HEK293 (cell line): ENCODE results near the gene CHI3L1.
A peak's percentile ranks its signal among the peaks of the same experiment; 100 is the strongest.

ENCODE experiments used
- CTCF ChIA-PET: fragments of 350-600 bp; formaldehyde crosslinking; extraction: SDS; loops from one replicate; lab custom pipeline; 2021; ENCODE audit warnings: antibody characterized with exemption; lab: Yijun Ruan, JAX
- POLR2A ChIA-PET: fragments of 300-600 bp; formaldehyde crosslinking; extraction: SDS; loops from one replicate; lab custom pipeline; 2020; ENCODE audit warnings: antibody characterized with exemption, inconsistent platforms; lab: Yijun Ruan, JAX
- H3K27ac ChIP-seq: fragments of 200-500 bp; sonication (Bioruptor generic); 2 replicates; pipeline ENCODE4 v1.5.1; 2014; ENCODE audit warnings: low read depth, low read length, control low read depth, inconsistent platforms; ENCODE audit errors: extremely low read depth
- H3K36me3 ChIP-seq, 2 experiments: fragments of 200-500 bp in 1 of 2; sonication (Bioruptor generic) in 1 of 2; 1 replicate in 1 of 2; 2 replicates in 1 of 2; pipeline ENCODE4 v1.5.1; 2014 to 2017; ENCODE audit warnings: inconsistent platforms in 2 of 2, low read length in 2 of 2; ENCODE audit not compliant: control insufficient read depth in 2 of 2, insufficient read depth in 1 of 2
- H3K4me1 ChIP-seq: fragments of 200-500 bp; sonication (Bioruptor generic); 2 replicates; pipeline ENCODE4 v1.5.1; 2014; ENCODE audit warnings: mild to moderate bottlenecking, low read length, inconsistent platforms; ENCODE audit not compliant: control insufficient read depth, insufficient read depth
- H3K4me3 ChIP-seq: 2 replicates; pipeline ENCODE4 v1.5.1; 2011; ENCODE audit warnings: low read depth, mild to moderate bottlenecking, control low read depth, low read length, moderate library complexity
- H3K9me3 ChIP-seq: fragments of 200-500 bp; sonication (Bioruptor generic); 2 replicates; pipeline ENCODE4 v1.5.1; 2014; ENCODE audit warnings: low read depth, low read length, inconsistent platforms; ENCODE audit not compliant: control insufficient read depth, insufficient read depth
- GLIS1 ChIP-seq: fragments of 450-650 bp; formaldehyde crosslinking; IDR thresholded peaks from 2 replicates; pipeline ENCODE4 v1.5.1; 2016; ENCODE audit warnings: missing biosample characterization, missing genetic modification characterization
- MYNN ChIP-seq: fragments of 450-650 bp; formaldehyde crosslinking; IDR thresholded peaks from 2 replicates; pipeline ENCODE4 v1.5.1; 2016; ENCODE audit warnings: missing biosample characterization, missing genetic modification characterization, borderline replicate concordance
- RBAK ChIP-seq: fragments of 450-650 bp; formaldehyde crosslinking; IDR thresholded peaks from 2 replicates; pipeline ENCODE4 v1.5.1; 2016; ENCODE audit warnings: missing biosample characterization, missing genetic modification characterization
- SCRT2 ChIP-seq: fragments of 450-650 bp; formaldehyde crosslinking; IDR thresholded peaks from 2 replicates; pipeline ENCODE4 v1.5.1; 2016; ENCODE audit warnings: missing biosample characterization, missing genetic modification characterization
- YY1 ChIP-seq: fragments of 450-650 bp; formaldehyde crosslinking; IDR thresholded peaks from 2 replicates; pipeline ENCODE4 v1.5.1; 2018; ENCODE audit warnings: missing biosample characterization, missing genetic modification characterization
- YY2 ChIP-seq: fragments of 450-650 bp; formaldehyde crosslinking; IDR thresholded peaks from 2 replicates; pipeline ENCODE4 v1.5.1; 2016; ENCODE audit warnings: missing biosample characterization, missing genetic modification characterization
- ZBTB7A ChIP-seq: fragments of 450-650 bp; formaldehyde crosslinking; IDR thresholded peaks from 2 replicates; pipeline ENCODE4 v1.5.1; 2016; ENCODE audit warnings: low read depth, missing biosample characterization, missing genetic modification characterization
- ZNF174 ChIP-seq: fragments of 450-650 bp; formaldehyde crosslinking; IDR thresholded peaks from 2 replicates; pipeline ENCODE4 v1.5.0; 2017; ENCODE audit warnings: missing biosample characterization, mild to moderate bottlenecking, missing genetic modification characterization
- ZNF37A ChIP-seq: fragments of 450-650 bp; IDR thresholded peaks from 2 replicates; pipeline ENCODE4 v1.5.1; 2018; ENCODE audit warnings: missing biosample characterization, missing genetic modification characterization
- ZNF423 ChIP-seq: fragments of 450-650 bp; formaldehyde crosslinking; IDR thresholded peaks from 2 replicates; pipeline ENCODE4 v1.5.1; 2016; ENCODE audit warnings: missing biosample characterization, missing genetic modification characterization
- ZNF510 ChIP-seq: fragments of 450-650 bp; formaldehyde crosslinking; IDR thresholded peaks from 2 replicates; pipeline ENCODE4 v1.5.1; 2018; ENCODE audit warnings: mild to moderate bottlenecking, missing genetic modification characterization, missing biosample characterization; ENCODE audit not compliant: insufficient replicate concordance
- ZNF514 ChIP-seq: fragments of 450-650 bp; formaldehyde crosslinking; IDR thresholded peaks from 2 replicates; pipeline ENCODE4 v1.5.1; 2016; ENCODE audit warnings: missing biosample characterization, missing genetic modification characterization
- ZNF518A ChIP-seq: fragments of 450-650 bp; formaldehyde crosslinking; conservative IDR thresholded peaks from 2 replicates; pipeline ENCODE4 v1.5.1; 2016; ENCODE audit warnings: low read depth, missing biosample characterization, missing genetic modification characterization
- ZSCAN18 ChIP-seq: fragments of 450-650 bp; formaldehyde crosslinking; IDR thresholded peaks from 2 replicates; pipeline ENCODE4 v1.5.1; 2016; ENCODE audit warnings: missing biosample characterization, missing genetic modification characterization
- TF ChIP-seq, protein P1 (sequence below): fragments of 450-650 bp; formaldehyde crosslinking; IDR thresholded peaks from 2 replicates; pipeline ENCODE4 v1.5.1; 2016; ENCODE audit warnings: missing biosample characterization, missing genetic modification characterization, low read depth
- TF ChIP-seq, protein P2 (sequence below): fragments of 450-650 bp; formaldehyde crosslinking; IDR thresholded peaks from 2 replicates; pipeline ENCODE4; 2016; ENCODE audit warnings: missing biosample characterization, missing genetic modification characterization

CHI3L1 gene

DNA sequence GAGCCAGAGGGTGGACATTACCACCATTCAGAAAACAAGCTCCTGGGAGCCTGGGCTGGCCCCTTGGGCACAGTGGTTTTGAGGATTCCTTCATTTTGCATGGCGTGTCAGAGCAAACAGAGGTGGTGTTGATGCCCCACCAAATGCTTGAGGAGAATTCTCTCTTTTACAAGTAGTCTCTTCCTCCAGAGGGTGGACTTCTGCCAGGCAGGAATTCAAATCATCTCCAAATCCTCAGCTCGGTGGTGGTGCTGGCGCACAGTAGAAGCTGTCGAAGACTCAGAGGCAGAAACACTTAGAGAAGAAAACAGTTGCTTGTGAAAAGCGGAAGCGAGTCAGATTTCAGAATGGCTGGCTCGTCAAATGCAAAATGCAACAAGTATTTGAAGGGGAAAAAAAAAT, 3.4 kb upstream of the CHI3L1 start:
- ChIA-PET POLR2A (interaction anchor here (0.7 kb wide), 1 partner anchor 29 kb away, joined by 3 read pairs; no protein-coding TSS in a partner anchor), CTCF (interaction anchor here (1.2 to 3.4 kb wide), 3 partner anchors 18 to 72 kb away, joined by 5 to 14 read pairs (median 6); no protein-coding TSS in a partner anchor)
- H3K4me1 ChIP-seq: no peaks in the 10 kb centered on the region
- TF ChIP-seq ZNF423 (tag by site-specific recombination) (no peak), SCRT2 (tag by site-specific recombination) (0 out of 2 replicates have a peak, but pooled peaks have one; percentile 25)
- no peak overlapping the region for H3K27ac ChIP-seq
- H3K36me3 ChIP-seq: no peaks in the 10 kb centered on the region
- no peaks in the 10 kb centered on the region for H3K9me3 ChIP-seq
- H3K4me3 ChIP-seq: no peak overlapping the region

DNA sequence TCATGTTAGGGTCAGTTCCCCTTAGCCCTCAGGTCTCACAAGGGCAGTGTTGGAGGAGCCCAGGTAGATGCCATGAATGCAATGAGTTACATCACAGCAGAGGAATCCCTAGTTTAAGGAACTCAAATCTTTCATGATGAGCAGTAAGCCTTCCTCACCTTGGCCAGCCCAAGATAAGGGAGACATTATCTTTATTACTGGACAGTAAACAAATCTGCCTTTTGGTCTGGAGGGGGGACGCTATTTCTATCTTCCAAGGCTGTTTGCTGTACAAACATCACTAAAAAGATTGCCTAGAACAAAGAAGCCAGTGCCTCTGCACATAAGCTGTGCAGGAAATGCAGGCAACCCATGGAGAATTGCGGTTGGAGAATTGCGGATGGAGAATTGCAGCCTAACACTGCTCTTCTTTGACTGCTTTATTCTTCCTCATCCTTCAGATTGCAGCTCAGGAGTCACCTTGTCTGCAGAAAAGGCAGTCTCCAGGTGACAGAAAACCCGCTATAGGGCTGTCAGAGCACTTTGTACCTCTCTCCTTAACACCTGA, 2.3 kb upstream of the CHI3L1 start:
- TF ChIP-seq MYNN (tag by site-specific recombination) (no peak), ZBTB7A (no peak), ZNF510 (tag by site-specific recombination) (no peak), ZSCAN18 (tag by site-specific recombination) (no peak), RBAK (tag by site-specific recombination) (no peak), ZNF37A (tag by site-specific recombination) (no peak), YY1 (tag by site-specific recombination) (no peak)
- TF ChIP-seq, protein P1, sequence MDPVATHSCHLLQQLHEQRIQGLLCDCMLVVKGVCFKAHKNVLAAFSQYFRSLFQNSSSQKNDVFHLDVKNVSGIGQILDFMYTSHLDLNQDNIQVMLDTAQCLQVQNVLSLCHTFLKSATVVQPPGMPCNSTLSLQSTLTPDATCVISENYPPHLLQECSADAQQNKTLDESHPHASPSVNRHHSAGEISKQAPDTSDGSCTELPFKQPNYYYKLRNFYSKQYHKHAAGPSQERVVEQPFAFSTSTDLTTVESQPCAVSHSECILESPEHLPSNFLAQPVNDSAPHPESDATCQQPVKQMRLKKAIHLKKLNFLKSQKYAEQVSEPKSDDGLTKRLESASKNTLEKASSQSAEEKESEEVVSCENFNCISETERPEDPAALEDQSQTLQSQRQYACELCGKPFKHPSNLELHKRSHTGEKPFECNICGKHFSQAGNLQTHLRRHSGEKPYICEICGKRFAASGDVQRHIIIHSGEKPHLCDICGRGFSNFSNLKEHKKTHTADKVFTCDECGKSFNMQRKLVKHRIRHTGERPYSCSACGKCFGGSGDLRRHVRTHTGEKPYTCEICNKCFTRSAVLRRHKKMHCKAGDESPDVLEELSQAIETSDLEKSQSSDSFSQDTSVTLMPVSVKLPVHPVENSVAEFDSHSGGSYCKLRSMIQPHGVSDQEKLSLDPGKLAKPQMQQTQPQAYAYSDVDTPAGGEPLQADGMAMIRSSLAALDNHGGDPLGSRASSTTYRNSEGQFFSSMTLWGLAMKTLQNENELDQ (tag by site-specific recombination): no peak
- TF ChIP-seq, protein P2, sequence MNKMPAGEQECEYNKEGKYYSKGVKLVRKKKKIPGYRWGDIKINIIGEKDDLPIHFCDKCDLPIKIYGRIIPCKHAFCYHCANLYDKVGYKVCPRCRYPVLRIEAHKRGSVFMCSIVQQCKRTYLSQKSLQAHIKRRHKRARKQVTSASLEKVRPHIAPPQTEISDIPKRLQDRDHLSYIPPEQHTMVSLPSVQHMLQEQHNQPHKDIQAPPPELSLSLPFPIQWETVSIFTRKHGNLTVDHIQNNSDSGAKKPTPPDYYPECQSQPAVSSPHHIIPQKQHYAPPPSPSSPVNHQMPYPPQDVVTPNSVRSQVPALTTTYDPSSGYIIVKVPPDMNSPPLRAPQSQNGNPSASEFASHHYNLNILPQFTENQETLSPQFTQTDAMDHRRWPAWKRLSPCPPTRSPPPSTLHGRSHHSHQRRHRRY (tag by site-specific recombination): no peak
- Histone ChIP-seq H3K9me3 (no peaks in the 10 kb centered on the region), H3K4me1 (no peaks in the 10 kb centered on the region), H3K36me3 (no peaks in the 10 kb centered on the region), H3K4me3 (no peak overlapping the region), H3K27ac (no peak overlapping the region)
- ChIA-PET POLR2A (no interaction called here), CTCF (interaction anchor here (0.6 to 3.4 kb wide), 6 partner anchors 16 to 154 kb away, joined by 4 to 20 read pairs (median 6); no protein-coding TSS in a partner anchor)

GRCh38 chr1:203187689-203188264, 1.3 kb upstream of the CHI3L1 start:
- no peak overlapping the region for H3K4me3 ChIP-seq
- no peaks in the 10 kb centered on the region for H3K9me3 ChIP-seq
- H3K36me3 ChIP-seq: no peaks in the 10 kb centered on the region
- ChIA-PET CTCF (interaction anchor here (1.6 to 3.4 kb wide), 3 partner anchors 15 to 149 kb away, joined by 6 to 20 read pairs (median 14); no protein-coding TSS in a partner anchor), POLR2A (no interaction called here)
- TF ChIP-seq YY2 (tag by site-specific recombination) (no peak), ZNF174 (no peak), ZSCAN18 (tag by site-specific recombination) (no peak), GLIS1 (no peak), ZNF514 (tag by site-specific recombination) (no peak), YY1 (tag by site-specific recombination) (no peak), ZNF518A (no peak)
- no peak overlapping the region for H3K27ac ChIP-seq
- no peaks in the 10 kb centered on the region for H3K4me1 ChIP-seq
